Neural cell (in vitro differentiated cells): ENCODE measurements around the gene NR2C2AP. TPM values are rescaled to one million over a fixed set of nuclear protein-coding genes. Genes with fewer than 3 reads are reported as not detected.

ENCODE experiments used
- H2AFZ ChIP-seq: fragments of 200-600, 300-800 bp; sonication (generic), shearing (Covaris generic); 2 replicates; pipeline ENCODE4 v1.6.0; 2014; ENCODE audit warnings: low read depth, mild to moderate bottlenecking, antibody characterized with exemption, low read length, moderate library complexity
- H3F3A ChIP-seq: fragments of 200-600 bp; shearing (Covaris generic); 2 replicates; pipeline ENCODE4 v1.6.1; 2016; ENCODE audit warnings: mild to moderate bottlenecking, moderate library complexity, mixed read lengths, antibody characterized with exemption, low read length; ENCODE audit not compliant: insufficient read depth, poor library complexity, severe bottlenecking
- H3K27ac ChIP-seq: fragments of 200-600, 300-800 bp; sonication (generic), shearing (Covaris generic); 2 replicates; pipeline ENCODE4 v1.5.1; 2014; ENCODE audit warnings: mild to moderate bottlenecking, low read length, moderate library complexity
- H3K27me3 ChIP-seq: fragments of 300-800, 200-600 bp; sonication (generic), shearing (Covaris generic); 2 replicates; pipeline ENCODE4 v1.6.0; 2014; ENCODE audit warnings: mild to moderate bottlenecking, low read depth, low read length, moderate library complexity; ENCODE audit not compliant: insufficient read depth
- H3K36me3 ChIP-seq: fragments of 300-800, 200-600 bp; sonication (generic), shearing (Covaris generic); 2 replicates; pipeline ENCODE4 v1.5.1; 2014; ENCODE audit warnings: mild to moderate bottlenecking, antibody characterized with exemption, low read length, moderate library complexity; ENCODE audit not compliant: insufficient read depth
- H3K4me2 ChIP-seq: fragments of 300-800, 200-600 bp; sonication (generic), shearing (Covaris generic); 2 replicates; pipeline ENCODE4 v1.6.0; 2014; ENCODE audit warnings: mild to moderate bottlenecking, low read length
- H3K4me3 ChIP-seq: fragments of 300-800, 200-600 bp; sonication (generic), shearing (Covaris generic); 2 replicates; pipeline ENCODE4 v1.5.1; 2014; ENCODE audit warnings: mild to moderate bottlenecking, low read length, moderate library complexity
- H3K79me2 ChIP-seq: fragments of 200-600 bp; shearing (Covaris generic); replicated peaks from 2 replicates; pipeline ENCODE4 v1.6.0; 2014; ENCODE audit warnings: mild to moderate bottlenecking, low read length, moderate library complexity; ENCODE audit not compliant: insufficient read depth
- H3K9ac ChIP-seq: fragments of 300-800, 200-600 bp; sonication (generic), shearing (Covaris generic); 2 replicates; pipeline ENCODE4 v1.6.1; 2016; ENCODE audit warnings: mild to moderate bottlenecking, low read length, mixed read lengths
- H3K9me2 ChIP-seq: fragments of 200-600 bp; shearing (Covaris generic); 2 replicates; pipeline ENCODE4 v1.6.1; 2016; ENCODE audit warnings: mild to moderate bottlenecking, low read length, mixed read lengths; ENCODE audit not compliant: insufficient read depth
- H3K9me3 ChIP-seq: fragments of 200-600, 300-800 bp; sonication (generic), shearing (Covaris generic); 2 replicates; pipeline ENCODE4 v1.6.1; 2016; ENCODE audit warnings: mild to moderate bottlenecking, mixed run types, low read length, moderate library complexity, mixed read lengths
- H4K20me1 ChIP-seq: fragments of 200-600 bp; shearing (Covaris generic); 2 replicates; pipeline ENCODE4 v1.6.1; 2016; ENCODE audit warnings: mild to moderate bottlenecking, mixed run types; ENCODE audit not compliant: insufficient read depth
- EP300 ChIP-seq: fragments of 450-650 bp; conservative IDR thresholded peaks from 2 replicates; pipeline ENCODE4 v1.6.1; 2014; ENCODE audit warnings: antibody characterized with exemption, mild to moderate bottlenecking, moderate library complexity; ENCODE audit not compliant: poor library complexity, severe bottlenecking
- EZH2 ChIP-seq: fragments of 200-600, 300-800 bp; shearing (Covaris generic), sonication (generic); IDR thresholded peaks from 2 replicates; pipeline ENCODE4 v1.6.1; 2014; ENCODE audit warnings: antibody characterized with exemption, low read length, borderline replicate concordance, mild to moderate bottlenecking; ENCODE audit not compliant: insufficient read depth, poor library complexity, severe bottlenecking
- MXI1 ChIP-seq: fragments of 450-650 bp; conservative IDR thresholded peaks from 2 replicates; pipeline ENCODE4 v1.6.1; 2014; ENCODE audit warnings: antibody characterized with exemption, mild to moderate bottlenecking; ENCODE audit not compliant: poor library complexity, severe bottlenecking
- POLR2AphosphoS5 ChIP-seq: IDR thresholded peaks from 2 replicates; pipeline ENCODE4 v1.6.1; 2012
- RAD21 ChIP-seq: fragments of 450-650 bp; conservative IDR thresholded peaks from 2 replicates; pipeline ENCODE4 v1.6.1; 2014; ENCODE audit warnings: antibody characterized with exemption, mild to moderate bottlenecking, moderate library complexity
- SMC3 ChIP-seq: fragments of 450-650 bp; conservative IDR thresholded peaks from 2 replicates; pipeline ENCODE4 v1.6.1; 2014; ENCODE audit warnings: antibody characterized with exemption, mild to moderate bottlenecking, moderate library complexity; ENCODE audit not compliant: poor library complexity
- TAF1 ChIP-seq: IDR thresholded peaks from 2 replicates; pipeline ENCODE4 v1.6.1; 2012; ENCODE audit warnings: low read depth
- polyA plus RNA-seq: library from polyadenylated mRNA; depleted of rRNA; stranded (reverse); fragments of >200 nt; gene quantifications from 2 replicates; pipeline ENCODE4 v1.2.3, GENCODE V29; 2014
- TF ChIP-seq, protein P1 (sequence below): fragments of 450-650 bp; IDR thresholded peaks from 2 replicates; pipeline ENCODE4 v1.5.1; 2014; ENCODE audit warnings: antibody characterized with exemption, mild to moderate bottlenecking, moderate library complexity; ENCODE audit not compliant: poor library complexity, severe bottlenecking
- TF ChIP-seq, protein P2 (sequence below): IDR thresholded peaks from 2 replicates; pipeline ENCODE4 v1.6.1; 2012; ENCODE audit warnings: borderline replicate concordance

The NR2C2AP gene
- polyA plus RNA-seq, 1 donor from 2014 or later: 15.1 TPM

DNA sequence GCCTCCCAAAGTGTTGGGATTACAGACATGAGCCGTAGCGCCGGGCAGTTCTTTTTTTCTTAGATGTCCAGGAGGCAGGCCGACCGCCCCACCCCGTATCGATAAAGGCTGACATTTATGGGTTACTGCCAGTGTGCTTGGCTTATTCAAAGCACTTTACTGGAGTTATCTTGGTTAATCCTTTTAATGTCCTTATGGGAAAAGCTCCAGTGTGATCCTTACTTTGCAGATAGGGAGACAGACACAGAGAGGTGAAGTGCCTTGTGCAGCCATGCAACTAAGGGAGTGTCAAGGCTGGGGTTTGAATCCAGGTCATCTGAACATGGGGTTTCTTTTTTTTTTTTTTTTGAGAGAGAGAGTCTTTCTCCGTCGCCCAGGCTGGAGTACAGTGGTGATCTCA lies 27.8 kb upstream of the NR2C2AP start:
- Histone ChIP-seq H3K9me2 (no peaks in the 10 kb centered on the region), H3K4me2 (no peak overlapping the region), H3F3A (no peaks in the 10 kb centered on the region), H3K27ac (no peak overlapping the region), H3K79me2 (no peaks in the 10 kb centered on the region), H3K36me3 (peaks cover 26% of the 10 kb centered on the region), H3K9ac (no peak overlapping the region), H2AFZ (no peak overlapping the region), H3K9me3 (peaks cover 8% of the 10 kb centered on the region), H3K27me3 (no peaks in the 10 kb centered on the region), H4K20me1 (no peaks in the 10 kb centered on the region), H3K4me3 (no peak overlapping the region)
- TF ChIP-seq EZH2 (no peak), RAD21 (no peak), SMC3 (no peak), TAF1 (no peak), MXI1 (no peak)
- TF ChIP-seq, protein P1, sequence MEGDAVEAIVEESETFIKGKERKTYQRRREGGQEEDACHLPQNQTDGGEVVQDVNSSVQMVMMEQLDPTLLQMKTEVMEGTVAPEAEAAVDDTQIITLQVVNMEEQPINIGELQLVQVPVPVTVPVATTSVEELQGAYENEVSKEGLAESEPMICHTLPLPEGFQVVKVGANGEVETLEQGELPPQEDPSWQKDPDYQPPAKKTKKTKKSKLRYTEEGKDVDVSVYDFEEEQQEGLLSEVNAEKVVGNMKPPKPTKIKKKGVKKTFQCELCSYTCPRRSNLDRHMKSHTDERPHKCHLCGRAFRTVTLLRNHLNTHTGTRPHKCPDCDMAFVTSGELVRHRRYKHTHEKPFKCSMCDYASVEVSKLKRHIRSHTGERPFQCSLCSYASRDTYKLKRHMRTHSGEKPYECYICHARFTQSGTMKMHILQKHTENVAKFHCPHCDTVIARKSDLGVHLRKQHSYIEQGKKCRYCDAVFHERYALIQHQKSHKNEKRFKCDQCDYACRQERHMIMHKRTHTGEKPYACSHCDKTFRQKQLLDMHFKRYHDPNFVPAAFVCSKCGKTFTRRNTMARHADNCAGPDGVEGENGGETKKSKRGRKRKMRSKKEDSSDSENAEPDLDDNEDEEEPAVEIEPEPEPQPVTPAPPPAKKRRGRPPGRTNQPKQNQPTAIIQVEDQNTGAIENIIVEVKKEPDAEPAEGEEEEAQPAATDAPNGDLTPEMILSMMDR: no peak
- TF ChIP-seq, protein P2, sequence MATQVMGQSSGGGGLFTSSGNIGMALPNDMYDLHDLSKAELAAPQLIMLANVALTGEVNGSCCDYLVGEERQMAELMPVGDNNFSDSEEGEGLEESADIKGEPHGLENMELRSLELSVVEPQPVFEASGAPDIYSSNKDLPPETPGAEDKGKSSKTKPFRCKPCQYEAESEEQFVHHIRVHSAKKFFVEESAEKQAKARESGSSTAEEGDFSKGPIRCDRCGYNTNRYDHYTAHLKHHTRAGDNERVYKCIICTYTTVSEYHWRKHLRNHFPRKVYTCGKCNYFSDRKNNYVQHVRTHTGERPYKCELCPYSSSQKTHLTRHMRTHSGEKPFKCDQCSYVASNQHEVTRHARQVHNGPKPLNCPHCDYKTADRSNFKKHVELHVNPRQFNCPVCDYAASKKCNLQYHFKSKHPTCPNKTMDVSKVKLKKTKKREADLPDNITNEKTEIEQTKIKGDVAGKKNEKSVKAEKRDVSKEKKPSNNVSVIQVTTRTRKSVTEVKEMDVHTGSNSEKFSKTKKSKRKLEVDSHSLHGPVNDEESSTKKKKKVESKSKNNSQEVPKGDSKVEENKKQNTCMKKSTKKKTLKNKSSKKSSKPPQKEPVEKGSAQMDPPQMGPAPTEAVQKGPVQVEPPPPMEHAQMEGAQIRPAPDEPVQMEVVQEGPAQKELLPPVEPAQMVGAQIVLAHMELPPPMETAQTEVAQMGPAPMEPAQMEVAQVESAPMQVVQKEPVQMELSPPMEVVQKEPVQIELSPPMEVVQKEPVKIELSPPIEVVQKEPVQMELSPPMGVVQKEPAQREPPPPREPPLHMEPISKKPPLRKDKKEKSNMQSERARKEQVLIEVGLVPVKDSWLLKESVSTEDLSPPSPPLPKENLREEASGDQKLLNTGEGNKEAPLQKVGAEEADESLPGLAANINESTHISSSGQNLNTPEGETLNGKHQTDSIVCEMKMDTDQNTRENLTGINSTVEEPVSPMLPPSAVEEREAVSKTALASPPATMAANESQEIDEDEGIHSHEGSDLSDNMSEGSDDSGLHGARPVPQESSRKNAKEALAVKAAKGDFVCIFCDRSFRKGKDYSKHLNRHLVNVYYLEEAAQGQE: no peak

DNA sequence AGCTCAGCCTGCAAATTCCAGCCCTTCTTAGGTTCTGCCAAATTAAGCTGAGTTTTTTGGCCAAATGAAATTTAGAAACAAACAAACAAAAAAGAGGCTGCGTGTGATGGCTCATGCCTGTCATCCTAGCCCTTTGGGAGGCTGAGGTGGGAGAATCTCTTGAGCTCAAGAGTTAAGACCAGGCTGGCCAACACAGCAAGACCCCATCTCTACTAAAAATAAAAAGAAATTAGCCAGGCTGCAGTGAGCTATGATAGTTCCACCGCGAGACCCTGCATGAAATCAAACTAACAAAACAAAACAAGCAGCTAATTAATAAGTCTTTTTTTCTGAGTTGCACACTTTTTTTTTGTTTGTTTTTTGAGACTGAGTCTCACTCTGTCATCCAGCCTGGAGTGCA lies 26.5 kb upstream of the NR2C2AP start:
- no peak for TF ChIP-seq TAF1
- TF ChIP-seq MXI1: no peak
- no peak for TF ChIP-seq SMC3
- no peak for TF ChIP-seq EZH2
- TF ChIP-seq RAD21: no peak
- TF ChIP-seq, protein P1: no peak
- TF ChIP-seq EP300: no peak
- no peak for TF ChIP-seq POLR2AphosphoS5
- TF ChIP-seq, protein P2: no peak
- Histone ChIP-seq H4K20me1 (no peaks in the 10 kb centered on the region), H3K79me2 (no peaks in the 10 kb centered on the region), H3F3A (no peaks in the 10 kb centered on the region), H3K9ac (no peak overlapping the region), H3K4me3 (no peak overlapping the region), H2AFZ (no peak overlapping the region), H3K36me3 (peaks cover 17% of the 10 kb centered on the region), H3K9me3 (peaks cover 4% of the 10 kb centered on the region), H3K4me2 (no peak overlapping the region), H3K9me2 (no peaks in the 10 kb centered on the region), H3K27me3 (no peaks in the 10 kb centered on the region), H3K27ac (no peak overlapping the region)
